AG08395 (cell line): ENCODE results near the gene IQSEC1.

Experiments used
- DNase-seq: peaks from one replicate; pipeline ENCODE4 v3.0.0; 2012; ENCODE audit warnings: mixed read lengths, low spot score

The IQSEC1 gene

DNA sequence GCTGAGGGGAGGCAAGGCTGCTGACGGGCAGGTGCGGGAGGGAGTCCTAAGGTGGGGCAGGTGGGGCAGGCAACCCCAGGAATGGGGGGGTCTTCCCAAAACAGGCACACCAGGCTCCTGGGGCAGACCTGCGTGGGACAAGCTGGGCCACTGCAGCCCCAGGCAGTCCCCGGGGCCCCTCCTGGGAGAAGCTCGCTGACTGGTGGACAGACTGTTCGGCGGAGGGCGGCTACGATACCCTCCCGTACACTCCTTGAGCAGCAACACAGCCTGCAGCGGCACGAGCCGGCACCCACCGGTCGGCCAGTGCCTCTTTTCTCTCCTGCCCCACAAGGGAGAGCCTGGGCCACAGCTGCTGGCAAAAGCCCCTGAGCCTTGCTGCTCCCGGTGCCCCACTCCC, 165.9 kb downstream of the IQSEC1 start:
- no peak for DNase-seq

DNA sequence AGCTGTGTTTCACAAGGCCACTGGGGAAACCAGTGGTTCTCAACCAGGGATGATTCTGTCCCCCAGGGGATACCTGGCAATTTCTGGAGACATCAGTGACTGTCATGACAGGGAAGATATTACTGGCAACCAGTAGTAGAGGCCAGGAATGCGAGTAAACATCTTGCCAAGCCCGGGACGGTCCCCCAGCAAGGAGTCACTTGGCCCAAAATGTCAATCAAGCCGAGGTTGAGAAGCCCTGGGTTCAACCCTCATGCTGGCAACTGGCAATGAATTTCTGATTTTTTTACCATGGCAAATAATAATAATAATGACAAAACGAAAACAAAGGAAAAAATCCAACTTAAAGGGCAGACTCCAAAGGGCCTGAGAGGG, 166.3 kb downstream of the IQSEC1 start:
- DNase-seq: no peak

DNA sequence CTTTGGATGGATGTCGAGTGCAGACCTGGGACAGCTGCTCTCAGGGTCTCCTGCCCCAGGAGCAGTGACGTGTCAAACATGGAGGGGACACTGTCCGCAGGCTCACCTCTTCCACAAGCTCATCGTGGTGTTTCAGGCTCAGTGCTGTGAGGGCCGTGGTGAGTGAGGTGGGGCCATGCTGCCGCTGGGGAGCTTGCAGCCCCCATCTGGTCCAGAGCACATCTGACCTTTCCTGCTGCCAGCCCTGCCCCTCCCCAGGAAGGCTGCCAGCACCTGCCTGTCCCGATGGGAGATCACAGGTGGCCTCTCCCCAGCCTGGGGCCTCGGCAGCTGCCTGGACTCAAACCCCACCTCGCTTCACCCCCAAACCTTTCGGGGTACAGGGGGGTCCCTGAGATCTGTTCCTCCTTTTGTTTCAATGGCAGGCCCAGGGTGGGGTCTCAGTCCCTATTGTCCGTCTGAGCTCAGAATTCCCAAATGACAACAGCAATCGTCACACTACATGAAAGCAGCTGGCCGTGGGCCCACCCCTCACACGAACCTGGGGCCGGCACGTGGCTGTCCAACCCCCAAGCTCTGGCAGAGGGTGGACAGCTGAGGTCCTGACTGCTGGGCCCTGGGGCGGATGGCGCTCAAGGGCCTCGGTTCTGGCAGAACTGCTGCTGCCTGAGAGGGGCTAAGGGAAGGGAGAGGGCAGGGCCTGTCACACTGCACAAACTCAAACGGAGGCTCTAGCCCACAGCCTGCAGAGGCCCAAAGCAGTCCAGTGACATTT, 166.9 kb downstream of the IQSEC1 start:
- DNase-seq: no peak

DNA sequence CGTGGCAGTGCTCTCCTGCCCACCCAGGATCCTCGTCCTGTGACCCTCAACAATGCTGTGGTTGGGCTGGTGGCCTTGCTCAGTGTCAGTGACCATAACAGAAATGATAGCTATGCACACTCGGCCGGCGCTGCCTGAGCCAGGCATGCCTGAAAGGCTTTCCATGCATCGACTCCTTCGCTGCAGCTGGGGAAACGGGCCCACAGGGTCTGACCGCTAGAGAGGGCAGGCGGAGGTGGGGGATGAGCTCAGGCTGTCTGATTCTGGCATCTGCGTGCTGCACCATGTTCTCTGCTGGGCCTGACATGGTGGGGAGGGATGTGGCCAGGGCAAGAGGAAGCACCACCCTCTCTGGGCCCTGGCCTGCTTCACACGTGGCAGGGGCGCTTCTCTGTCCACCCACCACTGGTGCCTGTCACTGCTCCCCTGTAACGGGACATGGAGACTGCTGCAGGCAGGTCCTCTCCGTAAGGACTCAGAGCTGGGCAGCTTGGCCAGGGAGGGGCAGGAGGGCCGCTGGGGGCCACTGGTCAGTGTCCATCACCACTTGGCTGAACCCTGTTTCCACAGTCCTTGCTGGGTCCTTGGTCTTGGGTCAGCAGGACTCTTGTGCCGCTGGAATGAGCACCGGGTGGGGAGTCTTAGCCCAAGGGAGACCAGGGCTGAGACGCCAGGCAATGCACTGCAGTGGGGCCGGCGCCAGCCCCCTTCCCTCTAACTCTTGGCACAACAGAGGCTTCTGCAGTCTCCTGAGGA, 167.7 kb downstream of the IQSEC1 start:
- no peak for DNase-seq

DNA sequence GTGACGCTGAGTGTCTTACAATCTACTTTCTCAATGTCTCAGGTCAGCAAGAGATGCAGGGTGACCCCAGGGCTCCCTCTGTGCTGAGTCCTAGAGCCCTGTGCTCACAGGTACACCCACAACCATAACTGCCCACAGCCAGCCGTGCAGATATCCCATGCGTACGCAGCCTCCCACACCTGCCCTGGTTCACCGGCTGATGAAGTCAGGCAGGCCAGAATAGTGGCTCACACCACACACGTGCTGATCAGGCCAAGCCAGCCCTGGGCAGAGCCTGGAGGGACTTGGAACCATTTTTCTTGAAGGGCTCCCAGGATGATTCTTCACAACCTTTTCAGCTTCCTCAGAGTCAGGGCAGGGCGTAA, 168.3 kb downstream of the IQSEC1 start:
- no peak for DNase-seq

DNA sequence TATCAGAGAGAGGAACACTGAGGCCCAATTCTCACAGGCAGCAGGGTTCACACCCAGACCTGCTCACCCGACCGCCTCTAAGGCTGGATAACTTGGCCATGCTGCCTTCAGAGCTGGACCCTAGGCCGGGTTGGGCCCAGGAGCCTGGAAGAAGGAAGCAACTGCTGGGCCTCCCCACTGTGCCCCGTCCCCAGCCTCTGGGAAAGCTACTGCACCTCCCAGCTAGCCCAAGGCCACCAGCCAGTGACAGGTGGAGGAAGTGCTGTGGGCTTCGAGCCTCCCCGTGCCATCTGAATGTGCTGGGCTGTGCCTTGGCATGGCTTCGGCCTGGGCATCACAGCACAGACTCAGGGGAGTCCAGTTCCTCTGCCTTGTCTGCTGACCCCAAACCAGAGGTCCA, 169.3 kb downstream of the IQSEC1 start:
- DNase-seq: no peak

DNA sequence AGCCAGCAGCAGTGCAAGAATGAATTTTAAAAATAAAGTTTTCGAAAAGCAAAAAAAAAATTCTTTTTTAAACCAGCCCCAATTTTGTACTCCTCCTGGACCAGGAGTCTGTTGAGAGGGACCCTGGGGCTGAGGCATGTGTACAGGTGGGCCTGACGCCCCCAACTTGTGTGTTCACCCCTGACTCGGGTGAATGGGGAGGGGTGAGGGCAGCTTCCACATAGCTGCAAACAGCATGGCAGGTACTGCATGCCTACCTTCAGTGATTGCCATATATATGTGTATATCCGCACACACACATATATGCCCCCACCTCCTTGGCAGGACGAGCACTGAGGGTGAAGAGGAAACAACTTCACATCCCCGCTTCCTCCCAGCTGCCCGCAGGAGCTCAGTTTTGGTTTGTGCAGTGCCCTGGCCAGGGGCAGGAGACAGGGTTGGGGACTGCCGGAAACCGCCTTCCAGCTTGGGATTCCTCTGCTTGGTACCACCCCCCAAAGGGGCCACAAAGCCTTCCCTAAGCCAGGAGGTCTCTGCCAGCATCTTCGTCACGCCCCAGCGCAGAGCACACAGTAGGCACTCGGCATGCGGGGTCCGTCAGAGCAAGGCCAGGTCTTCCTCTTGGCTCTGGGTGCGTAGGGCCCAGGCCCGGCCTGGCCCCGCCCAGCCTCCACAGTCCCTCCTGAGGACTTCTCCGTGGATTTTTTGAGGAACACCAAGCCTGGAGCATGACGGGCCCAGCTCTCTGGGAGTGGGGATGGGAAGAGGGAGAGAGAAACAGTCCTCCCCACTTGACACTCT, 170.0 kb downstream of the IQSEC1 start:
- no peak for DNase-seq

DNA sequence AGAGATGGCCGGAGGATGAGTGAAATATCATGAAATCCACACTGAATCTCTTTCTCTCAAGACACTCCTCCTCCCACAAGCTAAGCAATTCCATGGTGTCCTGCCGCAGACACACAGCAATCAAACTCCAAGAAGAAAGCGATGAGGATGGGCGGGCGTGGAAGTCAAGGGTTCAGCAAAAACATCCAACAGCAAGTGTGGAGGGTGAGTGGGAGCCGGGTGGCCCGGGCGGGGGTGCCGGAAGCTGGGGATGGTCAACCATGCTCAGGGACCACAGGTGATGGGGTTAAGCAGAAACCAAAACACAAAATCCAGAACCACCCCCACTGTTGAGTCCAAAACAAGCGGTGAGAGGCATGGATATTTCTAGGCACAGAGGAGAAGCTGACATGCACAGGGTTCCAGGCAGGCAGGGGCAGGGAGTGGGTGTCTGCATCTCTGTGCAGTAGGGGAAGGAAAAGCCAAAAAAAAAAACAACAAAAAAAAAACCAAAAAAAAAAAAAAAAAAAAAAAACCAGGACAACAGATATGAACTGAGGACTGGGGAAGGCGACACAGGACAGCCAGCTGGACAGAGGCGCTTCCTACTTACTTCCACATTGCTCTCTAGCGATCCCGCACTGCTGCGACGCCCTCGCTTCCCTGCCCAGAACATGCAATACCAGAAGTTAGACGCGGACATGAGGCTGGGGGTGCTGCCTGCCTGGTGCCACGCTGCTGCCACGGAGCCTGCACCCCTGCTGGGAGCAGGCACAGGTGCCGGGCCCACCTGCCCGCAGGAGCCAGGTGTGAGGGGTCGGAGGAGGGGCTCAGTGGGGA, 170.8 kb downstream of the IQSEC1 start:
- DNase-seq: no peak

DNA sequence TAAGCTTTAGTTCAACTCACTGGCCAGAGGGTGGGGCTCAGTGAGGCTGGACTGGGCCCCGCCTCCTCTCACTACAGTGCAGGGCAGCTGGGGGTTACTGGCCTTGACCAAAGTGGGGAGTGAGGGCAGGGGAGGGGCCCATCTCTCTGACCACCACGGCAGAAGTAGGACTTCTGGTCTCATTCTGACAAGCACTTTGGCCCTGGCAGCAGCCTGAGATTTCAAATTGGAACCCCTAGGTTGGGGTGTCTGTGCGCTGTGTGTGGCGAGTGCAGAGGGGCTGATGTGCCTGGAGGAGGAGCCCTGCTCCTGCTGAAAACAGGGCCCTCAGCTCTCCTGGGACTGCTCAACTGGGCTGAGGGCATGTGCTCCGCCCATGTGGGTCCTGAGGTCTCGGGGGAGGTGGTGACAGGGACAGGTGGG, 171.6 kb downstream of the IQSEC1 start:
- DNase-seq: no peak

DNA sequence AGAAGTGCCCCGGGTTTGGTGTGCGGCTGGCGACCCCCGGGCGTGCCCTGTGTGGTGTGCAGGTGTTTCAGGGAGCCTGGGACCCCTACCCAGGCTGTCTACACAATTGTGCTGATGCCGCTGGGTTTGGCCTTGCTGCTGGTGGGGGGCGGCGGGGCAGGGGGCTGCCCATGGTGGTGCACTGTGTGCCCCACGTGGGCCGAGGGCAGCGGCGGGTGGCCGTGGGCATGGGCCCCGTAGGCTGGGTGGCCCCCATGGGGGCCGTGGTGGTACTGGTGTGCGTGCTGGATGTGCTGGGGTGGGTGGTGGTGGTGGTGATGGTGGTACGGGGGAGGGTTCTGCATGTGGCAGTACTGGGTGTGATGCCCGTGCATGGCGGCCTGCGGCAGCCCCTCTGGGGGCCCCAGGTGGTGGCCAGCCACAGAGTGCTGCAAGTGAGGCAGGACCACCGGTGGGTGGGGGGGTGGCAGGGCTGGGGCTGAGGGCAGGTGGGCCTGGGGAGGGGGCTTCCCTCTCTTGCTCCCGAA, 172.3 kb downstream of the IQSEC1 start:
- DNase-seq: no peak

DNA sequence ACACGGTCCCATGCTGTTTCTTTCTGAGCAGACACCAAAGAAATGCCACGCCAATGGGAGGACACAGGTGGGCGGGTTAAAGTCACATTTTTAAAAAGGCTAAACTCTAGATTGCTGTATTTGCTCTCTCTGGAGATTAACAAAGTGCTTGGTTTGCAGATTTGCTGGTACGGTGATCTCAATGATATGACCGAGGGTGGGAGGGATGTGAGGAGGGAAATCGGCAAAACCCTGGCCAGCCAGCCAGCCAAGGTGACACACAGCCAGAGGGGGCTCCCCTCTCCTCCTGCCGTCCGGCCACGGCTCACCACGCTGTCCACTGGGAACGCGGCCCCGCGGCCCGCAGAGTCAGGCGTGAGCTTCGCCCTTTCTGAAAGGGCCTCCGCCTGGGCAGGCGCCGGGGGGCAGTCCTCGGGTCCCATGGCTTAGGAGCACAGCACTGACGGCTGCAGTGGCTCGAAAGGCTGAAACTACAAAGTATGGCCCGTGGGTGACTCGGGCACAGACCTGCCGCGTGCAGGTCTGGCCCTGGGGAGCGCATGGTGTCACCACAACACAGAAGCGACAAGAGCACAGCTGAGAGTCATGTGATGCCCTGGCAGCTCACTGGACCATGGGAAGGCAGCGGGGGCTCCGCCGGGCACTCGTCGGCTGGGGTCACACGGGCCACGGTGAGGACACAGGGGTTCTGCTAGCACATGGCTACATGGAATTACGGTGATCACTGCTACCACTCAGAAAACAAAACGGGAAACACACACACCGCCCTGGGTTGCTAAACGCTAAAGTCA, 174.1 kb downstream of the IQSEC1 start:
- DNase-seq: no peak

DNA sequence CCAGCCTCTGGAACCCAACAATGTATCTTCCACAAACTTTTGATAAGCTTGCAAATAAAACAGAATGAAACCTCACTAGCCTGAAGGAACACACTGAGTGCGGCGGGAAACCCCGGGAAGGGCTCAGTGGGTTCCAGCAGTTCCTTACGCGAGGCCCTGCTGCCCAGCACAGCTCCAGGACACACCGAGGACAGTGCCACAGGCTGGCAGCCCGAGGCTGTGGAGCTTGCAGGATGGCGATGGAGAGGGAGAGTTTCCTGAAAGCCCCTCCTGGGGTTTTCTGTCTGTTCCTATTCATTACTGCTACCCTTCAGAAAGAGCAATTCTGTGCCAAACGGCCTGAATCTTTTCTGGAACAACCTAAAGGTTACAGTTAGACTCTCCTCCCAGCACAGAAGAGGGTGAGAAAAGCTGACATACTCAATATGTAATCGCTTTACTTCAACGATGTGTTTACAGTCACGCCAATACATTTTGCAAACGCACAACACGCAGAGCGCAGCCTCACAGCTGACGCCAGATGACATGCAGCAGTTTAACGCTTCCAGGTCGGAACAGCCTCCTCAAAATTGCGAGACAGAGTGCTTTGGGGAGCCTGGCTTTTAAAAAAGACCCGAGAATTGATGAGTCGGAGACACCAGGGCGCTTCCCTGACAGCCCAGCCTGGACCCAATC, 174.8 kb downstream of the IQSEC1 start:
- no peak for DNase-seq

DNA sequence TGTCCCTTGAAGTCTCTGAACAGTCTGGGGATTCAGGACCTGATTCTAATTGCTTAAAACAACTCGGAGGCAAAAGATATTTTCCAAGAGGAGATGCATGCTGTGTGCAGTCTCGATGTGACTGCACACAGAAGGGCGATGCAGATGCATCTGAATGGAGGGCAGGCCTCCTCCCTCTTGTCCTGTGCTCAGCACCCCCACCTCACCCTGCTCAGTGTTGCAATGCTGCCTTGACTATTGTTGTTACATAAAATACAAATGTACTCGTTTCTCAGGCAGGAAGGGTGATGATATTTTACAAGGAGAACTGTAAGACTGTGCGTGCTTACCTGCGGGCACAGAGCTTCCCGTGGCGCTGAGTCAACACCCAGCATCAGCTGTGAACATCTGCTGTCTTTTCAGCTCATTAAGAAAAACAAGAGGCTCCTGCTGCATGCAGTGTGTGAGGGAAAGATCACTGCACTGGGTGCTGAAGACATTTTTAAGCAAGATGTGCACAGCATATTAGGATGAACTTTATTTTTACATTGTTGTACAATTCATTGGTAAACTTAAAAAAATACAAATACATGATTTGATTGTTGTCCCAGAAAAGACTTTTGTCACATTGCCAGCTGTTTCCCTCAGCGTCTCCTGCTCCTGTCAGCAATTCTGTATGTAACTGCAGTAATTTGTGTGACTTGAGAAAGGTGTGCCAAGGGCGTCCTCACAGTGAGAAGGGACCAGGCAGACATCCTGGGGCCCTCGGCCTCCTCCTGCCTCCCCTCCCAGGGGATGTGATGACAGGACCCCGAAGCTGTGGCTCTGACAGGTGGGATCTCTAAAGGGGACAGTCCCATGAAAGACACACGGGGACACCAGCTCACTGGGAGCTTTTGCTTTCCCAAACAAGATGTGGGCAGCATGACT, 175.6 kb downstream of the IQSEC1 start:
- DNase-seq: no peak

DNA sequence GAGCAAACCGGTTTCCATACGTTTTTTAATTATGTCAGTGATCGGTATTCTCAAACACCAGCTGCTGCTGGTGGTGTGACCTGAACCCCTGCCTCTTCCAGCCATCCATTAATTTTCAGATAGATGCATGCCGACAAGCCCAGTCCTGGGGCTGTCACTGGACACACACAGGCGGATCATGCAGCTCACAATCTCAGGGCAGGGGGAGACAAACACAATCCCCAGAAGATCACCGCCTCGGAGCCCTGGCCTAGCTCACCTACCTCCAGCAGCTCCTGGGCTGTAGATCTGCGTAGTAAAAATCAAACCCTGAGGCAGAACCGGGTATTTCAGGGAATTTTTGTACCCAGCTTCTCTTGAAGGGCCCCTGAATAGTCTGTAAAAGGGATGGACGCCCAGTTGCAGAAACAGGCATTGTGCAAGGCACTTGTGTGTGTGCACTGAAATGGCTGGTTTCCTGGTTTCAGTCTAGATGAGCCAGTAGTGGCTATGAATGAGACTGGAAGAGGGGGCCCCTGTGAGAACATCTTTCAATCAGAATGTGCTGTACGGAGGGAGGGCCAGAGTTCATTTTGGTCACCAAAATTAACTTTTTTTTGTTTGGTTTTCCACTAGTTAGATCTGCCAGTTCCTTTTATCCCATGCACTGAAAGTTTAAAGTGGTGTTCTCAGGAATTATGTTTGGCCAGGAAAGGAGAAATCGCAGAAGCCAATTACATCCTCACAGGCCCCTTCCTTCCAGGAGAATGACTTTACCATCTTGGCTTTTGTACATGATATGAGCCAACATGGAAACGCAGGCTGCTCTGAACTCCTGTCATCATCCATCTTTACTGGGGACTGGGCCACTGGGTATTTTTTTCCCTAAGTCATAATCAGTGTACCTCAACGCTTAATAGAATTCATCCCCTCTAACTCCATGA, 176.9 kb downstream of the IQSEC1 start:
- DNase-seq: no peak

DNA sequence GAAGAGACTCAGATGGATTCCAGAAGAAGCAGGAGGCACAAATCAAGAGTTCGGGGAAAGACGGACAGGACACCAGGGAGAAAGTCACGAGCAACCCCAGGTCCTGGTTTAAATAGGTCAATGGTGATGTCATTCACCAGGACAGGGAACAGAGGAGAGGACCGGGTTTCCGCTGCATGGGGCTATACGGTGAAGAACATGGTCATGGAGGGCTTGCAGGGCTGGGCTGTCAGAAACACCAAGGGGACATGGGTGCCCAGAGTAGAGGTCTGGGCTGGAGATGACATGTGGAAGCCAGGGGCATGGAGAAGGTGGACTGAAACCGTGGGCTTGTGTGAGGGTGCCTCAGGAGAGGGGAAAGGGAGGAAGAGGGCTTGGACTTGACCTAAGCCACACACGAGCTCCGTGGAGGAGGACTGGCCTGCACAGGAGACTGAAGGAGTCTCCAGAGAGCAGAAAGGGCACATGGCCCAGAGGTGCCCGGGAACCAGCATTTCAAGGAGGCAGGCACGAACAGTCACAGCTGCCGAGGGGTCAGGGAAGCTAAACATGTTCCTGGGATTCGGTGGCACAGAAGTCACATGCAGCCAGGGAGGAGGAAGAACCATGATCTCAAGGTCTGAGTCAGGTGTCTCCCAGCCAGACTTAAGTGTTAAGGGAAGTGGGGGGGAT, 177.7 kb downstream of the IQSEC1 start:
- DNase-seq: no peak

DNA sequence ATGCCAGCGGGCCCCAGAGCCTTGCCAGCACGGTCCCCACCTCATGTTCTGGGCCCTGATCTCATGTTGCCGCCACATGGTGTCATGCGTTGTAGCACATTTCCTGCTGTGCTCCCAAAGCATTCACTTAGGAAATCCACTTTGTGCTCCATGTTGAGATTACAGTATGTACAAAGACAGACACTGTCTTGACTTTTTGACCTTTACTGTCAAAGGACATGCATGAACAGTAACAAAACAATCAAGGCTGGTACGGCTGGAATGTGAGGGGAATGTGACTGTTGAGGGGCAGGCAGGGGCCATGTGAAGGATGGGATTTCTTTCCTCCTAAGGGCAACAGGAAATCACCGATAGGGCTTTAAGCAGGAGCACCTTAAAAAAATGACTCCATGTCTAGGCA, 178.6 kb downstream of the IQSEC1 start:
- DNase-seq: no peak

DNA sequence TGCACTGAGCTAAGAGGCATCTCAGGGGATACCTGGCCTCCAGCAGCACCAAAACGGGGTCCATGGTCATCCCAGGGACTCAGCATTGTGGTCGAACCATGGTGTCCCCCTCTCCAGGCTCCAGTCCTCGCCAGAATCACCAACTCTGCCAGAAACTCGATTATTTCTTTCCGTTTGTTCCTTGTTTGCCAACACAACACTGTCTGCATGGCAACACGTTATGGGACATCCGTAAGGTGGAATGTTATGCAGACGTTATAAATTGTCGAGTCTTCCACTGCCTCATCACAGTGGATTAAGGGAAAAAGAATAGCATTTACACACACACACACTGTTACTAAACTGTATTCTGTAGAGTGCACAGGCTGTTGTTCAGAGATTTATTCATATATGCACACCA, 179.4 kb downstream of the IQSEC1 start:
- DNase-seq: no peak

DNA sequence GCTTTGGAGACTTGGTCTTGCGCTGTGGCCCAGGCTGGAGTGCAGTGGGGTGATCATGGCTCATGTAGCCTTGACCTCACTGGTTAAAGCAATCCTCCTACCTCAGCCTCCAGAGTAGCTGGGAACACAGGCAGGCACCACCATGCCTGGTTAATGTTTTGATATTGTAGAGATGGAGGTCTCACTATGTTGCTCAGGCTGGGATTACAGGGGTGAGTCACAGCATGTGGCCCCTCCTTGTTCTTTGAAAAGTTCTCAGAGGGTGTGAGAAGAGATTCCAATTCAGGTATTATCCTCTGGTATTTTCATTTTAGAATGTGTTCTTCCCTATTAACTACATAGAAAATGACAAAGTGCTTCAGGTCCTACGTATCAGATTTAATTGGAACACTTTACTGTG, 180.0 kb downstream of the IQSEC1 start:
- no peak for DNase-seq
